GM18868 (cell line): ENCODE results near the gene NFAM1.

ENCODE experiments used
- ATAC-seq: cut with Tn5 transposase; IDR thresholded peaks from one replicate; pipeline ENCODE4 v1.9.1; 2021; ENCODE audit warnings: mild to moderate bottlenecking, moderate library complexity; ENCODE audit not compliant: unreplicated experiment

The NFAM1 gene

GRCh38 chr22:42439821-42440674 lies 7.8 kb upstream of the NFAM1 start:
- ATAC-seq = no peak

DNA sequence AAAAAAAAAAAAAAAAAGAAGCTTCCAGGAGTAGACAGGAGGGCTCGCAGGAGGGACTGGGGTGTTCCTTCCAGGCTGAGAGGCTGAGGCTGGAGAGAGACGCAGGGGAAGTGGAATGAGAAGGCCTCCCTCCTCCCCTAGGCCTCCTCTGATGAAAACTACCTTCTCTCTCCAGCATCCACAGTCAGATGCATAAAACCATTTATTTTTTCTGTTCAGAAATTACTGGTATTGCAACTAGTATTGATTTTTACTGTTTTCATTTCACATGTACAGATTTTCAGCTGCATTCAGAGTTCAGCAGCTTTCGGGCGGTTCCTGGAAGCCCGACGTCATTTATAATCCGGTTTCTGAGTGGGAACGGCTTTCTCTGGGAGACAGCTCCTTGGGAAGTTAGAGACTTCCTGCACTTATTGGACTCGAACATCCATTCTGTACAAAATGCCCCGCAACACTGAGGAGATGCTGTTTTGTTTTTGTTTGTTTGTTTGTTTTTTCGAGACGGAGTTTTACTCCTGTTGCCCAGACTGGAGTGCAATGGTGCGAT lies 6.9 kb upstream of the NFAM1 start:
- no peak for ATAC-seq

GRCh38 chr22:42438293-42438650 lies 6.1 kb upstream of the NFAM1 start:
- no peak for ATAC-seq

GRCh38 chr22:42437488-42438292 lies 5.5 kb upstream of the NFAM1 start:
- peak; percentile 55 for ATAC-seq

DNA sequence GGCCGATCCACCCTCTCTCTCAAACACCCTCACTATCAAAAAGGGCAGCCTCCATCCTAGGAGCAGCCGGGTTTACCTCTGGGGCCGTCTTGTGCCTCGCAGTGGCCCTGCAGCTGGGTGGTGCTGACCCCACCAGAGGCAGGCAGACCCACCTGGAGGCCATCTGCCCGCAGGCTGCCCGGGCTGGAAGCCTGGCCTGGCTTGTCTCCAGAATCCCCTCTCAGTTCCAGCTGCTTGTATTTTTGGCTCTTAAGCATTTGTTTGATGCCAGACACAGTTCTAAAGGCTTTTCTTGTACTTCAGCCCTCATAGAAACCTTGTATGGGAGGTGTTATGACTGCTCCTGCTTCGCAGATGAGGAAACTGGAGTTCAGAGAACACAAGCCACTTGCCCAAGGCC lies 4.2 kb upstream of the NFAM1 start:
- ATAC-seq = no peak

DNA sequence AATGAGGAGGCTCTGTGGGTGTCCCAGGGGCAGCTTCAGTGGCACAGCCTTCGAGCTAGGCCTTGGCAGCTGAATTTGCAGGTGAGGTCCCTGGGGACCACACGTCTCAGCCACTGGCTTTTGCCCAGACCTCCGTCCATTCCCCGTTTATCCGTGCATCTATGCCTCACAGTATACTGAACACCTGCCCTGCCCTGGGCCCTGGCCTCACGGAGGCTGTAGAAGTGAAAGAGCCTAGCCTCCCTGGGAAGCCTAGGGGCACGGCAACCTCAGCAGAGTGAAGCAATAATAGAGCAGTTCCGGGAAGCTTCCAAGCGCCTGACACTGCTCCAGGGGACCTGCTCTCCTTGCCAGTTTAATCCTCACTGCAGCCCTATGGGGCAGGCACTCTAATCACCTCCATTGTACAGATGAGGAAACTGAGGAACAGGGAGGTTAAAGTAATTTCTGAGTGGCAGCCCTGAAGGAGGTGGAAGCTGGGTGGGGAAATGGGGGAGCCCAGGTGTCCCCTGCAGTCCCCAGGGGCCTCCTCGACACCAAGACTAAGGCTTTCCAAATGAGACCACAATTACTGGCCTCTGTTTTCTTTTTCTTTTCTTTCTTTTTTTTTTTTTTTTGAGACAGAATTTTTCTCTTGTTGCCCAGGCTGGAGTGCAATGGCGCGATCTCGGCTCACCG lies 2.7 kb upstream of the NFAM1 start:
- no peak for ATAC-seq

- ATAC-seq = no peak
Measured at GRCh38 chr22:42433754-42434682, 1.8 kb upstream of the NFAM1 start.

DNA sequence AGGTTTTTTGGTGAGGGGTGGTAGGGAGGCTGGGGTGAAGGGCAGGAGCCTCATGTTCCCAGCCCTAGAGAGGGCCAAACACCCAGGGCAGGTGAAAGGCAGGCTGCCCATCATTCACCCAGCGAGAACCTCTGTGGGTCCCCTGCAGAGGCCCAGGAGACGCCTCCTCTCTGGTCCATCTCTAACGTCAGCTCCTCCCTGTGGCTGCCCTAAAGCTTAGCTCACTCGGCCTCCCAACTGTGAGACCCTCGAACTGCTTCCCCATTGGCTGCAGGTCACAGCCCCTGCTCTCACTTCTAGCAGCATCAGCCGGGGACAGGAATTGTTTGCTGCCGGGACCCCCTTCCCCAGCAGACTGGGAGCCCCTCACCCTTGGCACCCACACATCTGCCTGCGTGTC lies 615 bp upstream of the NFAM1 start:
- no peak for ATAC-seq

- no peak for ATAC-seq
Measured at GRCh38 chr22:42431401-42432019, 693 bp downstream of the NFAM1 start.

GRCh38 chr22:42430528-42431125 lies 1.6 kb downstream of the NFAM1 start:
- ATAC-seq = no peak

DNA sequence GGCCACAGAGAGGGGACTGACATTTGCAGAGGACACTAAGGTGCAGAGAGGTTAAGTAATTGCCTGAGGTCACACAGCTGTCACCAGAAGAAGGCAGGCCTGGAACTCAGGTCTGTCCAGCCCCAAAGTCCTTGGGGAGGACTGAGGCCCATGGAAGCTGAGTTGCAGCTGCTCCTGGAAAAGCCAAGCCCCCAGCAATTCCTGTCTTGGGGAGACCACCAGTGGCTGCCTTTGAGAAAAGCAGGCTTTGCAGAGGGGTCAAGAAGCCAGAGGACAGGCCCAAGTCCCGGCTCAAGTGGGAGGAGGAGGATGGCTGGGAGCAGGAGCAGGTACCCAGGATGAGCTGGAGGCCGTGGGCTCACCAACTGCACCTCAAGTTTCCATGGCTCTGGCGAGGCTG lies 3.4 kb downstream of the NFAM1 start:
- ATAC-seq = no peak

- no peak for ATAC-seq
Measured at GRCh38 chr22:42428025-42428424, 4.2 kb downstream of the NFAM1 start.

DNA sequence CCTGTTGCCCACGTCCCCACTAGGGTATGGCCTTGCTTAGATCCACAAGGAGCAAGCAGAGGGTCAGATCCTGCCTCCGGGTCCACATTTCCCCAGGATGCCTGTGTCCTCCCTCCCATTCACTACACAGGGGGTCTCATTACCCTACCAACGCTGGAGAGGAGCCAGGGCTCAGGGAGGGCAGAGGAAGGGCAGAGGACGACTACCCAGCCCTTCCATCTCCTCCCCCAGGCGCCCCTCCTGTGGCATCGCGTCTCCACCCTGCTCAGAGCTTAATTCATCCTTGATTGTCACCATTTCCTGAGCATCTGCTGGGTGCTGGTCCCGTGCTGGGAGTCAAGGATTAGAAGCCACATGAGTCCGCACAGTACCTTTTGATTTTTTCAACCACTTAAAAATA lies 5.0 kb downstream of the NFAM1 start:
- no peak for ATAC-seq

GRCh38 chr22:42425989-42426355 lies 6.2 kb downstream of the NFAM1 start:
- ATAC-seq = no peak

DNA sequence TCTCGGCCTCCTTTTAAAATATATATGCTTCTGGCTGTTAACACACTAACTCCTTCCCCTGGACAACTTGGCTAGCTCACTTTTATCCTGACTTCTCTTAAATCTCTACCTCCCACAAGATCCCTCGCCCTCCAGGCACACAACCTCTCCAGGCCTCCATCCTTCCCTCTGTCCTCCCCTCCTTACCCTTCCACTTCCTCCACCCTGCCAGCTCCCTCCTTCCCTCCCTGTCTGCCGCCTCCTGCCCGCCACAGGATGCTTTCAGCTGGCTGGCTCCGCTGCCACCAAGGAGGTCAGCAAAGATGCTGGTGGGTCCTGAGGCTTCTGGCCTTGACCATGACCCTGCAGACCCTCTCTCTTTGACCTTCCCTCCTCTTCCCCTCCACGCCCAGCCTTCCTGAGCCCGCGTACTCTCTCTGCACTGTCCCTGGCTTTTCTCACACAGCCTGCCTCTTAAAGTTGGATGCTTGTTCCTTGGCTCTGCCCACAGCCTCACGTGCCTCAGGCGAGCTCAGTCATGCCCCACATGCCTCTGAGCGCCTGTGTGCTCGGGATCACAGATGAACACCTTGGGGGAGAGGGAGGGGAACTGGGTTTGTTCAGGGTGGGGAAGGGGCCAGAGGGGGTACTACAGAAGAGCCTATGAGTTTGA lies 6.7 kb downstream of the NFAM1 start:
- ATAC-seq = no peak

GRCh38 chr22:42419243-42419881 lies 12.8 kb downstream of the NFAM1 start:
- ATAC-seq = peak; percentile 56

DNA sequence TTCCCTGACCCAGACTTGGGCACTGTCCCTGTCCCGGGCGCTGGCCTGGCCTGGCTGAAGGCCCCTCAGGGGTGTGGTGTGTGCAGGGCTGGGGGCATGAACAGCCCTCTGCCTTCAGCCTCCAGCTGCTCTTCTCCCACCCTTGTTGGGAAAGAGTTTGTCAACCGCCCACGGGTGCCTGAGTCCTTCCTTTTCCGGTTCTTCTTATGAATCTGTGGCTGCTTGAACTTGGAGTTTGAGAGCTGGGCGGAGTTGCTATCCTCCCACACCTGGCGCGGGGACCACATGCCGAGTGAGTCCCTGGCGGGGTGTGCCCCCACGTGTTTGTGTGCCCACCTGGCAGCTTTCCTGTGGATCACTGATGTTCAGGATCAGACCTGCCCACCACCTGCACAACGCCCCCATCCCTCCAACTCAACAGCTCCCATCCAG lies 13.4 kb downstream of the NFAM1 start:
- ATAC-seq = no peak

DNA sequence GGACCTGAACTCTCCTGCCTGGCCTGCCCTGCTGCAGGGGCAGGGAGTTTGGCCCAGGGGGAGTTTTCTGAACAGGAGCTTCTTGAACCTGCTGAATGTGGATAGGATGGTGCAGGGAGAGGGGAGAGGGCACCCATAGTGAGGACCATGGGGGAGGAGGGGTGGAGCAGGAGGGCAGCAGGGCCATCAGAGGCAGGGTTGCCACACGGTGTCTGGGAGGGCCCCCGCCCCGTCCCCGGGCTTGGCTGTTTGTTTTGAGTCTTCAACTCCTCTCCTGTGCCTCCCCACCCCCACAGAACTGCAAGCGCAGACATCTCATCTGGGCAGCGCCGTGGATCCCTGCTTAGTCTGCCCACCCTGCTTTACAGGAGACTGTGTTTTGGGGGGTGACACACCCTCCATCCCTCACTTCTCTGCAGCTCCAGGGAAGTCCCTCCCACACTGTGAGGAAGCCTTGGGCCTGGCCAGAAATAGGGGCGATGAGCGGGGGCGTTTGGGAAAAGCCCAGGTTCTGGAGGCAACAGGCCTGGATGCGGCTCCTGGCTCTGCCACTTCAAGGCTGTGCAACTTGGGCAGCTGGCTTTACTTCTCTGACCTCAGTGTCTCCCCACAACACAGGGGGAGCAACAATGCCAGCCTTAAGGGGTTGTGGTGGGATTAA lies 14.4 kb downstream of the NFAM1 start:
- no peak for ATAC-seq
